OCI-LY7 (cell line): ENCODE results near the gene CSNK1G2. TPM values are rescaled to one million over a fixed set of nuclear protein-coding genes. Genes with fewer than 3 reads are reported as not detected.

Experiments
- BruUV-seq: library from RNA; stranded (reverse); fragments of 400-500 nt; replicated peaks from 2 replicates; lab custom pipeline; 2021; lab: Mats Ljungman, UMichigan
- CTCF ChIA-PET: fragments of 300-600 bp; sonication (Branson Sonifier 250); formaldehyde crosslinking; loops from one replicate; lab custom pipeline; 2022; ENCODE audit warnings: antibody characterized with exemption; ENCODE audit not compliant: unreplicated experiment; lab: Charles Lee
- POLR2A ChIA-PET: fragments of 300-600 bp; sonication (Branson Sonifier 250); formaldehyde crosslinking; loops from one replicate; lab custom pipeline; 2022; ENCODE audit warnings: antibody characterized with exemption; lab: Charles Lee
- DNase-seq: peaks from one replicate; pipeline ENCODE4 v3.0.0-alpha.2; 2015; ENCODE audit warnings: low spot score
- H2AFZ ChIP-seq: fragments of 200-600 bp; sonication (generic), shearing (Covaris generic); 2 replicates; pipeline ENCODE4 v1.6.1; 2014; ENCODE audit warnings: mild to moderate bottlenecking, antibody characterized with exemption, low read length, moderate library complexity
- H3K27ac ChIP-seq: fragments of 200-600 bp; sonication (generic); 2 replicates; pipeline ENCODE4 v1.5.1; 2014; ENCODE audit warnings: mixed run types, low read depth, mild to moderate bottlenecking, moderate library complexity, low read length, inconsistent platforms; ENCODE audit not compliant: poor library complexity, severe bottlenecking
- H3K36me3 ChIP-seq: fragments of 200-600 bp; sonication (generic); 2 replicates; pipeline ENCODE4 v1.6.1; 2014; ENCODE audit warnings: mild to moderate bottlenecking, antibody characterized with exemption, low read length, moderate library complexity, mixed read lengths; ENCODE audit not compliant: insufficient read depth
- H3K4me1 ChIP-seq: fragments of 200-600 bp; sonication (generic); 2 replicates; pipeline ENCODE4 v1.5.1; 2014; ENCODE audit warnings: mild to moderate bottlenecking, low read length; ENCODE audit not compliant: insufficient read depth, poor library complexity, severe bottlenecking
- H3K4me2 ChIP-seq: fragments of 200-600 bp; sonication (generic); 2 replicates; pipeline ENCODE4 v1.6.1; 2014; ENCODE audit warnings: mild to moderate bottlenecking, low read length
- H3K4me3 ChIP-seq: fragments of 200-600 bp; sonication (generic); 2 replicates; pipeline ENCODE4 v1.5.1; 2014; ENCODE audit warnings: mild to moderate bottlenecking, low read depth, low read length; ENCODE audit not compliant: poor library complexity, severe bottlenecking
- H3K79me2 ChIP-seq: fragments of 200-600 bp; sonication (generic); 2 replicates; pipeline ENCODE4 v1.6.1; 2016; ENCODE audit warnings: low read depth, mild to moderate bottlenecking, low read length, moderate library complexity, mixed read lengths; ENCODE audit not compliant: insufficient read depth
- H3K9me2 ChIP-seq: fragments of 200-600 bp; sonication (generic); 2 replicates; pipeline ENCODE4 v1.6.1; 2016; ENCODE audit warnings: mild to moderate bottlenecking, low read length, mixed read lengths; ENCODE audit not compliant: insufficient read depth
- H3K9me3 ChIP-seq: fragments of 200-600 bp; sonication (generic); 2 replicates; pipeline ENCODE4 v1.6.1; 2014; ENCODE audit warnings: mild to moderate bottlenecking, mixed run types, low read length, mixed read lengths
- H4K20me1 ChIP-seq: fragments of 200-600 bp; sonication (generic); 2 replicates; pipeline ENCODE4 v1.6.1; 2014; ENCODE audit warnings: mild to moderate bottlenecking, antibody characterized with exemption, low read length, moderate library complexity, mixed read lengths; ENCODE audit not compliant: insufficient read depth
- CTCF ChIP-seq: fragments of 200-600 bp; sonication (generic); conservative IDR thresholded peaks from 2 replicates; pipeline ENCODE4 v1.5.1; 2014; ENCODE audit warnings: mild to moderate bottlenecking, antibody characterized with exemption, low read length, moderate library complexity, mixed read lengths
- EZH2phosphoT487 ChIP-seq: fragments of 200-600 bp; sonication (generic); IDR thresholded peaks from 2 replicates; pipeline ENCODE4 v1.6.1; 2018; ENCODE audit warnings: low read depth, borderline replicate concordance, mild to moderate bottlenecking, mixed run types, antibody characterized with exemption, low read length, moderate library complexity, mixed read lengths
- intact Hi-C: fragments of 100-400 bp; cut with micrococcal nuclease; formaldehyde crosslinking; loops from one replicate; pipeline ENCODE4 v1.10.0; 2022; ENCODE audit not compliant: unreplicated experiment
- total RNA-seq, 2 experiments: library from RNA; depleted of rRNA in 1 of 2; stranded (reverse); fragments of >200 nt in 1 of 2; shearing (Covaris generic) in 1 of 2; gene quantifications; 2 replicates each; pipeline ENCODE4 v1.2.3, GENCODE V29; 2014 to 2022

CSNK1G2 gene
- total RNA-seq, 2 experiments from 2014 or later = 95.9 to 133 TPM

- intact Hi-C loops = no loop called here
- Histone ChIP-seq H3K9me3 (no peaks in the 10 kb centered on the region), H3K4me1 (no peaks in the 10 kb centered on the region), H2AFZ (no peak overlapping the region), H3K9me2 (no peaks in the 10 kb centered on the region), H3K79me2 (no peaks in the 10 kb centered on the region), H3K4me3 (no peak overlapping the region), H4K20me1 (no peaks in the 10 kb centered on the region), H3K4me2 (no peak overlapping the region), H3K27ac (no peak overlapping the region), H3K36me3 (peaks cover 61% of the 10 kb centered on the region)
- ChIA-PET CTCF (no interaction called here), POLR2A (no interaction called here)
- TF ChIP-seq EZH2phosphoT487 (no peak), CTCF (no peak)
- no peak for DNase-seq
- TSS peak; percentile 70 for BruUV-seq
Observed at GRCh38 chr19:1980091-1980808, 39.3 kb downstream of the CSNK1G2 start.

- no peak overlapping the region for H3K4me2 ChIP-seq
- intact Hi-C loops = no loop called here
- no peaks in the 10 kb centered on the region for H4K20me1 ChIP-seq
- ChIA-PET CTCF (no interaction called here), POLR2A (no interaction called here)
- TF ChIP-seq CTCF = no peak
- no peak for TF ChIP-seq EZH2phosphoT487
- BruUV-seq = no TSS peak
- no peaks in the 10 kb centered on the region for H3K79me2 ChIP-seq
- no peaks in the 10 kb centered on the region for H3K9me3 ChIP-seq
- H3K36me3 ChIP-seq = peaks cover 61% of the 10 kb centered on the region
- DNase-seq = no peak
- H3K4me1 ChIP-seq = no peaks in the 10 kb centered on the region
- no peak overlapping the region for H2AFZ ChIP-seq
- H3K4me3 ChIP-seq = no peak overlapping the region
- no peaks in the 10 kb centered on the region for H3K9me2 ChIP-seq
- H3K27ac ChIP-seq = no peak overlapping the region
Observed at GRCh38 chr19:1980809-1981181, 39.8 kb downstream of the CSNK1G2 start.

GRCh38 chr19:1981253-1981652 lies 40.3 kb downstream of the CSNK1G2 start:
- no peaks in the 10 kb centered on the region for H3K79me2 ChIP-seq
- H3K4me2 ChIP-seq = no peak overlapping the region
- no peaks in the 10 kb centered on the region for H3K4me1 ChIP-seq
- no peak overlapping the region for H2AFZ ChIP-seq
- ChIA-PET POLR2A (no interaction called here), CTCF (no interaction called here)
- peaks cover 61% of the 10 kb centered on the region for H3K36me3 ChIP-seq
- no peak overlapping the region for H3K27ac ChIP-seq
- no peaks in the 10 kb centered on the region for H4K20me1 ChIP-seq
- no peak overlapping the region for H3K4me3 ChIP-seq
- TF ChIP-seq CTCF (no peak), EZH2phosphoT487 (no peak)
- no TSS peak for BruUV-seq
- no peaks in the 10 kb centered on the region for H3K9me2 ChIP-seq
- no peaks in the 10 kb centered on the region for H3K9me3 ChIP-seq
- intact Hi-C loops = no loop called here
- no peak for DNase-seq
